ENCODE measurements around the gene NOTCH1.
"Not testable (repeated sequence)": the region's sequence is repeated elsewhere in the genome, so short reads cannot be mapped to it uniquely, and the experiment has no call there.

The NOTCH1 gene

DNA sequence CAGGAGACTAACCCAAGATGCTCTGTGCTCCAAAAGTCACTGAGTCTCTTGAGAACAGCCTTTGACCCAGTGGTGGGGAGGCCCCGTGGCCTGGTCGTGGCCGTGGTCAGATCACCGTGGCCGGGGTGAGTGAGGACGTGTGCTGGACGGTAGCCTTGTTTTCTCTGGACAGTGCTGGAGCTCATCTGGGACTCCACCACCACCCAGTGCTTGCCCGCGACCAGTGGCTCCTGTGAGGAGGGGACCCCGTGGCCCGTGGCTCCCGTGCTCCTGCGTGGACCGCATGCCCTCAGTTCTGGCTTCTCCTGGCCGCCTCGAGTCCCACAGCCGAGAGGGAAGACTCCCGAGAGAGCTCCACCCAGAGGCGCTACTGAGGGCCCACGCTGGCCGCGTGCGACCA lies 15.9 kb upstream of the NOTCH1 start:
- peaks cover 6% of the 10 kb centered on the region for H3K27me3 ChIP-seq (replicated peaks; ENCODE audit: insufficient read depth, low read length)
- H3K4me3 ChIP-seq (ENCODE audit: low read length), result no peak overlapping the region
- DNase-seq, result no peak
- peaks cover 16% of the 10 kb centered on the region for H3K4me1 ChIP-seq (ENCODE audit: low read length)
- no peak overlapping the region for H3K27ac ChIP-seq (ENCODE audit: low read length)
- no peaks in the 10 kb centered on the region for H3K36me3 ChIP-seq (replicated peaks; ENCODE audit: insufficient read depth, low read length)
- no peaks in the 10 kb centered on the region for H3K79me2 ChIP-seq (ENCODE audit: low read length)
- TF ChIP-seq EZH2phosphoT487 (IDR thresholded peaks at IDR 0.05; ENCODE audit: low read length), result no peak
- no peak for TF ChIP-seq EZH2 (optimal IDR thresholded peaks at IDR 0.05; ENCODE audit: low read depth, low read length)
- TF ChIP-seq, protein P1, sequence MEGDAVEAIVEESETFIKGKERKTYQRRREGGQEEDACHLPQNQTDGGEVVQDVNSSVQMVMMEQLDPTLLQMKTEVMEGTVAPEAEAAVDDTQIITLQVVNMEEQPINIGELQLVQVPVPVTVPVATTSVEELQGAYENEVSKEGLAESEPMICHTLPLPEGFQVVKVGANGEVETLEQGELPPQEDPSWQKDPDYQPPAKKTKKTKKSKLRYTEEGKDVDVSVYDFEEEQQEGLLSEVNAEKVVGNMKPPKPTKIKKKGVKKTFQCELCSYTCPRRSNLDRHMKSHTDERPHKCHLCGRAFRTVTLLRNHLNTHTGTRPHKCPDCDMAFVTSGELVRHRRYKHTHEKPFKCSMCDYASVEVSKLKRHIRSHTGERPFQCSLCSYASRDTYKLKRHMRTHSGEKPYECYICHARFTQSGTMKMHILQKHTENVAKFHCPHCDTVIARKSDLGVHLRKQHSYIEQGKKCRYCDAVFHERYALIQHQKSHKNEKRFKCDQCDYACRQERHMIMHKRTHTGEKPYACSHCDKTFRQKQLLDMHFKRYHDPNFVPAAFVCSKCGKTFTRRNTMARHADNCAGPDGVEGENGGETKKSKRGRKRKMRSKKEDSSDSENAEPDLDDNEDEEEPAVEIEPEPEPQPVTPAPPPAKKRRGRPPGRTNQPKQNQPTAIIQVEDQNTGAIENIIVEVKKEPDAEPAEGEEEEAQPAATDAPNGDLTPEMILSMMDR (IDR thresholded peaks at IDR 0.05; ENCODE audit: low read length), result no peak
- no peak overlapping the region for H3K9ac ChIP-seq (ENCODE audit: low read length)
- H3F3A ChIP-seq (ENCODE audit: insufficient read depth, low read length), result no peaks in the 10 kb centered on the region
- no peaks in the 10 kb centered on the region for H4K20me1 ChIP-seq (ENCODE audit: insufficient read depth, low read length)
- H3K9me3 ChIP-seq (replicated peaks; ENCODE audit: insufficient read depth, low read length), result no peaks in the 10 kb centered on the region
- no peak overlapping the region for H3K4me2 ChIP-seq (ENCODE audit: low read depth, low read length)
- H2AFZ ChIP-seq (ENCODE audit: low read length), result no peak overlapping the region
- H3K9me2 ChIP-seq (replicated peaks; ENCODE audit: insufficient read depth, low read length), result no peaks in the 10 kb centered on the region

DNA sequence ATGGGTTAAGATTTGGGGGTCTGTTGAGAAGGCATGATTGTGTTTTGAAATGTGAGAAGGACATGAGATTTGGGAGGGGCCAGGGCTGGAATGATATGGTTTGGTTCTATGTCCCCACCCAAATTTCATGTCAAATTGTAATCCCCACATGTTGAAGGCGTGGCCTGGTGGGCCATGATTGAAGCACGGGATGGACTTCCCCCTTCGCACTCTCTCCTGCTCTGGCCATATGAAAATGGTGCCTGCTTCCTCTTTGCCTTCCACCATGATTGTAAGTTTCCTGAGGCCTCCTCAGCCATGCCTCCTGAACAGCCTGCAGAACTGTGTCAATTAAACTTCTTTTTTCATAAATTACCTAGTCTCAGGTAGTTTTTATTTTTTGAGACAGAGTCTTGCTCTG lies 14.7 kb upstream of the NOTCH1 start:
- Histone ChIP-seq H4K20me1 (ENCODE audit: insufficient read depth, low read length) (no peaks in the 10 kb centered on the region), H3K4me3 (ENCODE audit: low read length) (no peak overlapping the region), H3K9me2 (replicated peaks; ENCODE audit: insufficient read depth, low read length) (no peaks in the 10 kb centered on the region), H3K9me3 (replicated peaks; ENCODE audit: insufficient read depth, low read length) (no peaks in the 10 kb centered on the region), H3K27me3 (replicated peaks; ENCODE audit: insufficient read depth, low read length) (peaks cover 16% of the 10 kb centered on the region), H3K9ac (ENCODE audit: low read length) (no peak overlapping the region), H2AFZ (ENCODE audit: low read length) (no peak overlapping the region), H3K36me3 (replicated peaks; ENCODE audit: insufficient read depth, low read length) (no peaks in the 10 kb centered on the region), H3K27ac (ENCODE audit: low read length) (no peak overlapping the region), H3F3A (ENCODE audit: insufficient read depth, low read length) (no peaks in the 10 kb centered on the region), H3K4me1 (ENCODE audit: low read length) (peaks cover 16% of the 10 kb centered on the region), H3K79me2 (ENCODE audit: low read length) (no peaks in the 10 kb centered on the region), H3K4me2 (ENCODE audit: low read depth, low read length) (no peak overlapping the region)
- DNase-seq, result no peak
- TF ChIP-seq EZH2 (optimal IDR thresholded peaks at IDR 0.05; ENCODE audit: low read depth, low read length), result no peak
- TF ChIP-seq EZH2phosphoT487 (IDR thresholded peaks at IDR 0.05; ENCODE audit: low read length), result no peak
- TF ChIP-seq, protein P1 (IDR thresholded peaks at IDR 0.05; ENCODE audit: low read length), result no peak

DNA sequence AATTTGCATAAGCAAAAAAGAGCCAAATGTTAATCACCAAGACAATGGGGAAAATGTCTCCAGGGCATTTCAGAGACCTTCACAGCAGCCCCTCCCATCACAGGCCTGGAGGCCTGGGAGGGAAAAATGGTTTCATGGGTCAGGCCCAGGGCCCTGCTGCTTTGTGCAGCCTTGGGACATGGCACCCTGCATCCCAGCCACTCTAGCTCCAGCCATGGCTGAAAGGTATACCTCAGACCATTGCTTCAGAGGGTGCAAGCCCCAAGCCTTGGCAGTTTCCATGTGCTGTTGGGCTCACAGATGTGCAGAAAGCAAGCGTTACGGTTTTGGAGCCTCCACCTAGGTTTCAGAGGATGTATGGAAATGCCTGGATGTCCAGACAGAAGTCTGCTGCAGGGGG lies 13.5 kb upstream of the NOTCH1 start:
- not testable (repeated sequence) for H2AFZ ChIP-seq (ENCODE audit: low read length); H3K9ac ChIP-seq (ENCODE audit: low read length); DNase-seq; H4K20me1 ChIP-seq (ENCODE audit: insufficient read depth, low read length); H3K9me3 ChIP-seq (replicated peaks; ENCODE audit: insufficient read depth, low read length); H3K79me2 ChIP-seq (ENCODE audit: low read length); H3K4me1 ChIP-seq (ENCODE audit: low read length); H3K9me2 ChIP-seq (replicated peaks; ENCODE audit: insufficient read depth, low read length); H3K27ac ChIP-seq (ENCODE audit: low read length); H3K4me2 ChIP-seq (ENCODE audit: low read depth, low read length); H3K36me3 ChIP-seq (replicated peaks; ENCODE audit: insufficient read depth, low read length); H3K4me3 ChIP-seq (ENCODE audit: low read length); H3F3A ChIP-seq (ENCODE audit: insufficient read depth, low read length)
- peaks cover 26% of the 10 kb centered on the region for H3K27me3 ChIP-seq (replicated peaks; ENCODE audit: insufficient read depth, low read length)

DNA sequence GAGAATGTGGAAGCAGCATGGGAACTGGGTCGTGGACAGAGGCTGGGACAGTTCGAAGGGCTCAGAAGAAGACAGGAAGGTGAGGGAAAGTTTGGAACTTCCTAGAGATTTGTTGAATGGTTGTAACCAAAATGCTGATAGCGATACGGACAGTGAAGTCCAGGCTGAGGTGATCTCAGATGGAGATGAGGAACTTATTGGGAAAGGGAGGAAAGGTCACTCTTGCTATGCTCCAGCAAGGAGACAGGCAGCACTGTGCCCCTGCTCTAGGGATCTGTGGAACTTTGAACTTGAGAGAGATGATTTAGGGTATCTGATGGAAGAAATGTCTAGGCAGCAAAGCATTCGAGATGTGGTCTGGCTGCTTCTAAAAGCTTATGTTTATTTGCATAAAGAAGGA lies 13.0 kb upstream of the NOTCH1 start:
- H2AFZ ChIP-seq (ENCODE audit: low read length); H3K36me3 ChIP-seq (replicated peaks; ENCODE audit: insufficient read depth, low read length); H4K20me1 ChIP-seq (ENCODE audit: insufficient read depth, low read length); H3K79me2 ChIP-seq (ENCODE audit: low read length); H3F3A ChIP-seq (ENCODE audit: insufficient read depth, low read length); H3K9me3 ChIP-seq (replicated peaks; ENCODE audit: insufficient read depth, low read length); H3K4me3 ChIP-seq (ENCODE audit: low read length); H3K4me1 ChIP-seq (ENCODE audit: low read length); H3K9me2 ChIP-seq (replicated peaks; ENCODE audit: insufficient read depth, low read length); H3K4me2 ChIP-seq (ENCODE audit: low read depth, low read length); H3K27ac ChIP-seq (ENCODE audit: low read length); H3K9ac ChIP-seq (ENCODE audit: low read length); DNase-seq: not testable (repeated sequence)
- H3K27me3 ChIP-seq (replicated peaks; ENCODE audit: insufficient read depth, low read length), result peaks cover 30% of the 10 kb centered on the region
